HS-27A (cell line): ENCODE data around the gene HHATL.

Experiments used
- DNase-seq: peaks from one replicate; pipeline ENCODE4 v3.0.0-alpha.2; 2012; ENCODE audit warnings: low read depth, missing footprints

Gene HHATL

GRCh38 chr3:42664438-42664803 lies 38.2 kb downstream of the HHATL start:
- no peak for DNase-seq

GRCh38 chr3:42663581-42664437 lies 38.8 kb downstream of the HHATL start:
- no peak for DNase-seq

DNA sequence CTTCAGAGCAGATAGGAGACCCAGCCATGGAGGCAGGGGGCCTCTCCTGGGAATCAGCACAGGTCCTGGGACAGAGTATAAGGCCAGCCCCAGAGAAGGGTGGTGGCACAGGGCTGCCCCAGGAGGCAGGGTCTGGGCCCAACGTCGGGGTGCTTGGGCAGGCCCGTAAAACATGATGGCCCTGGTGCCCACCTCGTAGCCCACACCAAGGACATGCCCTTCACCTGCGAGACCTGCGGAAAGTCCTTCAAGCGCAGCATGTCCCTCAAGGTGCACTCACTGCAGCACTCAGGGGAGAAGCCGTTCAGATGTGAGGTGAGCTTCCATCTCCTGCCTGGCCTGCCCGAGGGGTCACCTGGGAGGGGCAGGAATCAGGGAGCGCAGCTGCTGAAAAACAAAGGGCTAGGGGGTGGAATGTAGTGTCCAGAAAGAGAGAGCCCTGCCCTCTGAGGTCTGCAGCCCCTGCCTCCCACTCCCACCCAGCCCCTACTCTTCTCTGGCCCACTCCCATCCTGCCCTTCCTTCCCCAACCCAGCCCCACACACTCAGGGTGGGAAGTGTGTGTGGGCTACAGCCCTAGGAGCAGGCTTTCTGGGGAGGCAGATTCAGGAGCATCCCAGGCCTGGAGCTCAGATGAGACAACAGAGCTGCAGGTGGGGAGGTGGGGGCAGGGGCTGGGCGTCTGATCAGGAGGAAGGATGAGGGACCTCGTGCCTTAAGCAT lies 39.6 kb downstream of the HHATL start:
- DNase-seq: no peak

DNA sequence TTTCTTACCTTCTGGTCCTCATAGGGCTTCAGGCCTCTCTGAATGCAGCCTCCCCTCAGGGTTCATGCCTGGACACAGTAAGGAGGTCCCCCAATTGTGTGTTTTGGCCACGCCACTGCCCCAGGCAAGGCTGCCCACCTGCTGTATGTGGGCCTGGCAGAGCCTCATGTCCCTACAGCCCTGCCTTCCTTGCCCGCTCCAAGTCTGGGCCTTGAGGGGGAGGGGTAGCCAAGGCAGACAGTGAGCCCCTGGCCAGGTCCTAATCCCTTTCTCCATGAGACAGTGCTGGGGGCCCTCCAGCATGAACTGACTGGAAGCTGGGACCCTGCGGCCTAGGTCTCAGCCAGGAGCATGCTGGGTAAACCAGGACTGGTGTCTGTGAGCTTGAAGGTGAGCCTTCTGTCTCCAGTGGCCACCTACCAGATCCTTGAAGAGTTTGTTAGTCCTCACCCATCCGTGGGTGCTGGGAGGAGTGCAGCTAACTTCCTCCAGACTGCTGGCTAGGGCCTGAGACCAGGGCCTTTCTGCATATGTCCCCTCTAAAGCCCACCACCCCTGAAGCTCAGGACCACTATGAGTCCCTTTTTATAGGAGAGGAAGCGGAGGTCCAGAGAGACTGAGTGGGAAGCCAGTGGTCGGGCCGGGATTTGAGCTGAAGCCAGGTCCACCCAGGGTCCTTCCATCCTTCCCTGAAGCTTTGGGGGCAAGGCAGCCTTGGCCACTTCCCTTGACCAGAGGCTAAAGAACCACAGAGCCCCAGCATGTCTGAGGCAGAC lies 40.4 kb downstream of the HHATL start:
- DNase-seq: no peak

DNA sequence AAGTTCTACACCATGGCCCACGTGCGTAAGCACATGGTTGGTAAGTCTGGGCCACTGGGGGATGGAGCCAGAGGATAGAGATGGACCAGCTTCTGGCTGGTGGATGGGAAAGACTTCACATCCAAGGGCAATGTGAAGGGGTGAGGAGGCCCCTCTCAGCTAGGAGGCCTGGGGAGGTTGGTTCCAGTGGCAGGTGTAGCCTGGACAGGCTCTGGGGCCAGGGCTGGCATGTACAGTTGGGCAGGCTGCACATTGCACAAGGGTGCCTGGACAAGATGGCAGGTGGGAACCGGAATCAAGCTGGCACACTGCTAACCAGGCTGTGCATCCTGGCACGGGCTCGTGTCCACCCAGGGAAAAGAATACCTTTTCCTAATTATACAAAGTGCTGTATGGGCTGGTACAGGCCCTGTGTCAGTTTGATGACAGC lies 41.0 kb downstream of the HHATL start:
- no peak for DNase-seq

DNA sequence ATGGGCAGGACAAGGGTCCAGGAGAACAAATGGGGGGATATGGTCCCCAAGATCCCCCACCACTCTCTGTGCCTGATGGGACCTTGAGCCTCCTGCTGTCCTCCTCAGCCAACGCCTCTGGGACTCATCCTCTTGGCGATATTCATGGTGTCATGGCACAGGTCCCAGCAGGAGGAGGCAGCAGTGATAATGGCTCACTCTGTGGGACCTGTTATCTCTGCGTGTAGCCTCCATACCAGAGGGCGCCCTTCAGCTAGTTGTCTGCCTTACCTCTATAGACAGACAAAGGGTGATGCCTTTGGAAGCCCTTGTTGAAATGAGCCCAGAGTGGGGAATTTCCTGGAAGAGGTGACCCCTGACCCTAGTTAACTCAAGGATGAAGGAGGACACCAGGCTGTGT lies 41.7 kb downstream of the HHATL start:
- no peak for DNase-seq

GRCh38 chr3:42660131-42660715 lies 42.4 kb downstream of the HHATL start:
- no peak for DNase-seq

DNA sequence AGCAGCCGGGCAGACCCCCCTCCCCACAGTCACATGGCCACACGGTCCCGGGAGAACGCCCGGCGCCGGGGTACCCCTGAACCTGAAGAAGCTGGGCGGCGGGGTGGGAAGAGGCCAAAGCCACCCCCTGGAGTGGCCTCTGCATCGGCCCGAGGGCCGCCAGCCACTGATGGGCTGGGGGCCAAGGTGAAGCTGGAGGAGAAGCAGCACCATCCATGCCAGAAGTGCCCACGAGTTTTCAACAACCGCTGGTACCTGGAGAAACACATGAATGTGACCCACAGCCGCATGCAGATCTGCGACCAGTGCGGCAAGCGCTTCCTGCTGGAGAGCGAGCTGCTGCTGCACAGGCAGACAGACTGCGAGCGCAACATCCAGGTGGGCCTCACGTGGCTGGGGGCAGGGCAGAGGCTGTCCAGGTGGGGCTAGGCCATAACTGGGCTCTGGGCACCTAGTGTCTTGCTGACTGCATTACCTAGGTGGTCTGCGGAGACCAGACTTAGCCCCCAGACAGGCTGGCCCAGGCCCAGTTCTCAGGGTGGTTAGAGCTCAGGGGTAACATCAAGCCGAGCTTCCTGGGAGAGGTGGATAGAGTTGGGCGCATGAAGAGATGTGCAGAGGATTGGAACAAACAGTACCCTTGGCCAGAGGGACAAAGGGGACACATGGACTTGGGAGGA lies 43.0 kb downstream of the HHATL start:
- DNase-seq: no peak

DNA sequence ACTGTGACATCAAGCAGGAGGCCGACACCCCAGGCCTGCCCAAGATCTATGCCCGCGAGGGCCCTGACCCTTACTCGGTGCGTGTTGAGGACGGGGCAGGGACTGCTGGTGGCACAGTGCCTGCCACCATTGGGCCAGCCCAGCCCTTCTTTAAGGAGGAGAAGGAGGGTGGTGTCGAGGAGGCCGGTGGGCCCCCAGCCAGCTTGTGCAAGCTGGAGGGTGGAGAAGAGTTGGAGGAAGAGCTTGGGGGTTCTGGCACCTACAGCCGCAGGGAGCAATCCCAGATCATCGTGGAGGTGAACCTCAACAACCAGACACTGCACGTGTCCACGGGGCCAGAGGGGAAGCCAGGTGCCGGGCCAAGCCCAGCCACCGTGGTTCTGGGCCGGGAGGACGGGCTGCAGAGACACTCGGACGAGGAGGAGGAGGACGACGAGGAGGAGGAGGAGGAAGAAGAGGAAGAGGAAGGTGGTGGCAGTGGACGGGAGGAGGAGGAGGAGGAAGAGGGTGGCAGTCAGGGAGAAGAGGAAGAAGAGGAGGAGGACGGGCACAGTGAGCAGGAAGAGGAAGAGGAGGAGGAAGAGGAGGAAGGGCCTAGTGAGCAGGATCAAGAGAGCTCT lies 43.7 kb downstream of the HHATL start:
- DNase-seq: no peak

DNA sequence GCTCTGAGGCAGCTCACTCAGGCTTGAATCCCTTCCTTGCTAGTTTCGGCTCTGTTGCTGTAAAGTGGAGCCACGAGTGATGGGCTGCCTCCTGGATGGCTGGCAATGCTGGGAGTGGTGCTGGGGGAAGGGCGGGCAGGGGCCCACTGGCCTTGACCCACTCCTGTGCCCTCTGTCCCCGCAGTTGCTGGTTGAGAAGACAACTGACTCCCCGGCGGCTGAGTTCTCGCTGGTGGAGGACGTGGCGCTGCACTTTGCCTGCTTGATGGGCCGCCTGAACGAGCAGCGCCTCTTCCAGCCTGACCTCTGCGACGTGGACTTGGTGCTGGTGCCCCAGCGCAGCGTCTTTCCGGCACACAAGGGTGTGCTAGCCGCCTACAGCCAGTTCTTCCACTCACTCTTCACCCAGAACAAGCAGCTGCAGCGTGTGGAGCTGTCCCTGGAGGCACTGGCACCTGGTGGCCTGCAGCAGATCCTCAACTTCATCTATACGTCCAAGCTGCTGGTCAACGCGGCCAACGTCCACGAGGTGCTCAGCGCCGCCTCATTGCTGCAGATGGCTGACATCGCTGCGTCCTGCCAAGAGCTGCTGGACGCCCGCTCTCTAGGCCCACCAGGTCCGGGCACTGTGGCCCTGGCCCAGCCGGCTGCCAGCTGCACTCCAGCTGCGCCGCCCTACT lies 44.4 kb downstream of the HHATL start:
- DNase-seq: no peak

GRCh38 chr3:42657675-42658074 lies 44.9 kb downstream of the HHATL start:
- no peak for DNase-seq

GRCh38 chr3:42656680-42657610 lies 45.7 kb downstream of the HHATL start:
- DNase-seq: no peak

DNA sequence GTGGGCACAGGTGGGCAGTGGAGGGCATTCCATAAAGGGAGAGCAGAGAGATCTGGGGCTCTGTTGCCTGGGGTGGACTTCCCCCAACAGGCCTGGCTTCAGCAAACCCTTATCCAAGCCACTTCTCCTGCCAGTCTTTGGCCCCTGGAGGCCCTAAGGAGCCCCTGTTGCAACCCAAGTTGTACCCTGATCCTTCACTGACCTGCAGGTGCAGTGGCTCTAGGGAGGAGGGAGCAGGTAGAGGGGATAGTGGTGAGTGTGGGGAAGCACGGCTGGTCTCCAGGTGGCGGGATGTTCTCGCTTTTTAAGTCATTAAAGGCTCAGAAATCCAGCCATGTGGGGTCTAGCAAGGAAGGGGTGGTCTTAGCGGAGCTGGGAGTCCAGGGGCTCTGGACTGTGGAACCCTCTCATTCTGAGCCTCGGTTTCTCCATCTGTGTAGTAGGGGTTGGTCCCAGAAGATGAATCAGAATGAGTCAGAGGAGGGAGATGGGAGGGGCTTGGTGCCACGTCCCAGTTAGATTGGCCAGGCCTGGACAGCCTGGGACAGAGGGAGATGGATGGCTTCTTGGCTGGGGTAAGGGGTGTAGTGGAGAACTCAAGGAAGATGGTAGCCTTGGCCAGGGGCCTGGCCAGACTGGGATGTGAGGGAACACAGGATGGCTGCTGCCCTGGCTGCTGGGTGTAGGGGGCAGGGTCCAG lies 46.5 kb downstream of the HHATL start:
- no peak for DNase-seq

GRCh38 chr3:42655331-42655888 lies 47.2 kb downstream of the HHATL start:
- no peak for DNase-seq

DNA sequence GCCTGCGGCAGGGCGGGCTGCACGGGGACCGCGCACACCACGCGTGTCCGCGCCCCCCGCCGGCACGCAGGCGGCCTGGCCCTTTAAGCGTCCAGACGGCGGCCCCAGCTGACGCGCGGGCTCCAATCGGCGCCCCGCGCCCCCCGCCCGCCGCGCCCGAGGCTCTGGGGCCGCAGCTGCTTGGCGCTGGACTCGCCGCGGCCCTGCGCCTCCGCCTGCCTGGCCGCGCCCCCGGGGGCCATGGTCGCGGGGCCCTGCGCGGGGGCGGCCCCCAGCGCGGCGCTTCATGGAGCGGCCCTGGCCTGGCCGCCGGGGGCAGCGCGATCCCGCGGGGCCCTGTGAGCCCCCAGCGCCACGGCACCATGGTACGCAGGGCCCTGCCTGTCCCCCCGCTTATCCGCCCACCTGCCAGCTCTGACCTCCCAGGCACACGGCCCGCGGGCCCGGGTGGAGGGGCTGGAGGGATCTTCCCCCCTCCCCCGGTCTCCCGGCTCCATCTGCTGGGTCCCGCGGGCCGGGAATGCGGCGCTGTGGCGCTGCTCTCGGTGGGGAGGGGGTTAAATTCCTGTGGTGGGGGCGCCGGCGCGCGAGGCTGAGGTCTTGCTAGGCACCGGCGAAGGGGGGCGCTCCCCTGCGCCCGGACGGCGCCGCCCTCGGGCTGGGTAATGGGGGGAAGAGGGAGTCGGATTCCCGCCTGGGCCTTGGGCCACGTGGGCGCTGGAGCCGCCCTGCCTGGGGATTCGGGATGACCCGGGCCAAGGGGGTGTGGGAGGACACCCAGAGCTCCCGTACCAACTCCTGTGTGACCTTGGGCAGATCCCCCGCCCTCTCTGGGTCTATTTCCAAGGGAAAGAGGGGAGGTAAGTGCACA lies 48.0 kb downstream of the HHATL start:
- no peak for DNase-seq

DNA sequence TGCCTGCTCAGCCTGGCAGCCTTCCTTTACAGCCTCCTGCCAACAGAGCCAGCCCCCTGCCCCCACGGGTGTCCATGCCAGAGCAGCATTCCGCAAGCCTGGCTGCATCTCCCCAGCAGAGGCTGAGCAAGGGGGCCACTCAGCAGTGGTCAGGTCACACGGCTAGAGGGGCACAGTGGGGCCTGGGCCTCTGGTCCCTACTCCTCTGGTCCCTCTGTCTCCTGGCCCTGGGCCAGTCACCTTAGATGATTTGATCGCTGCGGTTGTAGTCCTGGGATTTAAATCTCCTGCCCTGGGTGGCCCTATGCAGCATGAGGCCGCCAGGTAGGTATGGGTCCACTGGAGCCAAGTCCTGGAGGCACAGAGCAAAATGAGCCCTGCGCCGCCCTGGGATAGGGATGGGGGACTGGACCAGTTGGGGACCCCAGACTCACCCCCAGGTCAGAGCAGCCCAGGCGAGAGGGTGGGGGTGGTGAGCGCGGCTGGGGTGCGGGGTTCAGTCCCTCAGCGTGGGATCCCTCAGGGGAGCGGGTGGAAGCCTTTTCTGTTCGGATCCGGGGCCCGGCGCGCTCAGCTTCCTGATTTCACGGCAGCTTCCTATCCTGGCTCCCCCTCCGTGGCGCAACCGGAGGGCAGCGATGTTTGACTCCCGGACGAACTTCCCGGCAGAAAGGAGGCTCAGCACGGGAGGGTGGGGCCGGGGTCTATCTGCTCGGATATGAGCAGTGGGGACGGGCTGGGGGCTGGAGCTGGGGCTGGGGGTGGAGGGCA lies 48.9 kb downstream of the HHATL start, which contains the start of gene ZBTB47:
Gene ZBTB47, plus strand, starts transcription at position 138 of the 771 bp plus-strand sequence. CDS start 4,659 bp downstream, outside the sequence.
- no peak for DNase-seq

- DNase-seq: no peak
Observed at GRCh38 chr3:42653303-42653559, 49.4 kb downstream of the HHATL start.
